Measurements from ENCODE around the gene CCDC154.
"Not testable (repeated sequence)": the region's sequence is repeated elsewhere in the genome, so short reads cannot be mapped to it uniquely, and the experiment has no call there.

The CCDC154 gene

GRCh38 chr16:1454561-1454960 is 10.2 kb upstream of the CCDC154 start:
- no peak for DNase-seq

GRCh38 chr16:1453316-1453715 is 9.0 kb upstream of the CCDC154 start:
- no peak for DNase-seq

GRCh38 chr16:1452530-1452929 is 8.2 kb upstream of the CCDC154 start:
- DNase-seq = no peak

GRCh38 chr16:1451702-1452392 is 7.5 kb upstream of the CCDC154 start:
- no peak for DNase-seq

- no peak for DNase-seq
Measured at GRCh38 chr16:1450841-1451240, 6.5 kb upstream of the CCDC154 start.

GRCh38 chr16:1450218-1450617 is 5.9 kb upstream of the CCDC154 start:
- DNase-seq = no peak

- DNase-seq = no peak
Measured at GRCh38 chr16:1449201-1449788, 4.9 kb upstream of the CCDC154 start.

GRCh38 chr16:1448536-1449116 is 4.3 kb upstream of the CCDC154 start:
- DNase-seq = no peak

- DNase-seq = no peak
Measured at GRCh38 chr16:1447965-1448364, 3.6 kb upstream of the CCDC154 start.

- no peak for DNase-seq
Measured at GRCh38 chr16:1446296-1447080, 2.1 kb upstream of the CCDC154 start.

- DNase-seq = no peak
Measured at GRCh38 chr16:1445518-1446203, 1.3 kb upstream of the CCDC154 start.

- DNase-seq = no peak
Measured at GRCh38 chr16:1444730-1445517, 568 bp upstream of the CCDC154 start.

GRCh38 chr16:1443403-1443973 is 868 bp downstream of the CCDC154 start:
- DNase-seq = no peak

GRCh38 chr16:1442697-1443096 is 1.7 kb downstream of the CCDC154 start:
- no peak for DNase-seq

GRCh38 chr16:1441391-1441829 is 2.9 kb downstream of the CCDC154 start:
- no peak for DNase-seq

GRCh38 chr16:1439699-1440074 is 4.7 kb downstream of the CCDC154 start:
- DNase-seq = not testable (repeated sequence)

- DNase-seq = no peak
Measured at GRCh38 chr16:1439058-1439698, 5.2 kb downstream of the CCDC154 start.

GRCh38 chr16:1438229-1439057 is 5.9 kb downstream of the CCDC154 start:
- no peak for DNase-seq

- DNase-seq = no peak
Measured at GRCh38 chr16:1437606-1438005, 6.8 kb downstream of the CCDC154 start.

- no peak for DNase-seq
Measured at GRCh38 chr16:1436731-1437355, 7.5 kb downstream of the CCDC154 start.

Data from inflammatory macrophage treated with lipopolysaccharide for 4 hours (primary cell).